KMS-11 (cell line): ENCODE data around the gene SMARCA4.

Source experiments
- H2AFZ ChIP-seq: fragments of 200-600 bp; sonication (generic); 2 replicates; pipeline ENCODE4 v1.6.1; 2016; ENCODE audit warnings: antibody characterized with exemption, mixed run types, low read depth
- H3K27ac ChIP-seq: fragments of 200-600 bp; sonication (generic); 2 replicates; pipeline ENCODE4 v1.6.1; 2016; ENCODE audit warnings: mild to moderate bottlenecking, mixed run types
- H3K27me3 ChIP-seq: fragments of 200-600 bp; sonication (generic); 2 replicates; pipeline ENCODE4 v1.6.1; 2017; ENCODE audit warnings: mild to moderate bottlenecking, low read depth, mixed run types, moderate library complexity; ENCODE audit not compliant: insufficient read depth
- H3K36me3 ChIP-seq: fragments of 200-600 bp; sonication (generic); 2 replicates; pipeline ENCODE4 v1.6.1; 2017; ENCODE audit warnings: mild to moderate bottlenecking, mixed run types; ENCODE audit not compliant: insufficient read depth
- H3K4me1 ChIP-seq: fragments of 200-600 bp; sonication (generic); 2 replicates; pipeline ENCODE4 v1.6.1; 2016; ENCODE audit warnings: mild to moderate bottlenecking, low read depth, mixed run types; ENCODE audit not compliant: poor library complexity, severe bottlenecking
- H3K4me2 ChIP-seq: fragments of 200-600 bp; sonication (generic); 2 replicates; pipeline ENCODE4 v1.7.0; 2016; ENCODE audit warnings: mild to moderate bottlenecking, mixed run types
- H3K4me3 ChIP-seq: fragments of 200-600 bp; sonication (generic); IDR thresholded peaks from 2 replicates; pipeline ENCODE4 v1.6.1; 2017; ENCODE audit warnings: low read depth, low read length, mixed read lengths; ENCODE audit not compliant: insufficient read depth
- H3K79me2 ChIP-seq: fragments of 200-600 bp; sonication (generic); 2 replicates; pipeline ENCODE4 v1.6.1; 2016; ENCODE audit warnings: low read depth, mixed run types; ENCODE audit not compliant: insufficient read depth
- H3K9ac ChIP-seq: fragments of 200-600 bp; sonication (generic); 2 replicates; pipeline ENCODE4 v1.6.1; 2016; ENCODE audit warnings: mild to moderate bottlenecking, mixed run types
- H4K20me1 ChIP-seq: fragments of 200-600 bp; sonication (generic); 2 replicates; pipeline ENCODE4 v1.6.1; 2016; ENCODE audit warnings: mild to moderate bottlenecking, mixed run types; ENCODE audit not compliant: insufficient read depth
- TF ChIP-seq, protein P1 (sequence below): fragments of 200-600 bp; sonication (generic); conservative IDR thresholded peaks from 2 replicates; pipeline ENCODE4 v1.6.1; 2017; ENCODE audit warnings: low read depth, mild to moderate bottlenecking, antibody characterized with exemption, low read length, moderate library complexity, mixed read lengths

Gene SMARCA4

DNA sequence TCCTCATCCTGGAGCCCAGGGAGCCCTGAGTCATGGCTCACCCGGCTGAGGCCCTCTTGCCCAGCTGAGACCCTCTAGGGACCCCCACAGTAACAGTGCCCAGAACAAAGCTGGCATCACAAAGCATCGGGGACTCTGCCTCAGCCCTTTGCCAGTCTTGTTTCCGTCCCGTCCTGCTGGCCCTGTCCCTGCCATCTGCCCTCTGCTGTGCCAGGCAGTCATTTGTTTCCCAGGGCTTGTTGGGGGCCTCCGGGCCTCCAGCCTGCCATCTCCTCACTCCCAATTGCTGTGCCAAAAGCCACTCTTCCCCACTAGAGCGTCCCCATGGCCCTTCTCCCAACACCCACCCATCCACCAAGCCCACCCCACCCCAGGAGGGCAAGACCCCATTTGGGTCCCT is 64.2 kb downstream of the SMARCA4 start:
- no peak overlapping the region for H3K9ac ChIP-seq
- H3K36me3 ChIP-seq: no peaks in the 10 kb centered on the region; the same call in 1 of the 2 replicates

DNA sequence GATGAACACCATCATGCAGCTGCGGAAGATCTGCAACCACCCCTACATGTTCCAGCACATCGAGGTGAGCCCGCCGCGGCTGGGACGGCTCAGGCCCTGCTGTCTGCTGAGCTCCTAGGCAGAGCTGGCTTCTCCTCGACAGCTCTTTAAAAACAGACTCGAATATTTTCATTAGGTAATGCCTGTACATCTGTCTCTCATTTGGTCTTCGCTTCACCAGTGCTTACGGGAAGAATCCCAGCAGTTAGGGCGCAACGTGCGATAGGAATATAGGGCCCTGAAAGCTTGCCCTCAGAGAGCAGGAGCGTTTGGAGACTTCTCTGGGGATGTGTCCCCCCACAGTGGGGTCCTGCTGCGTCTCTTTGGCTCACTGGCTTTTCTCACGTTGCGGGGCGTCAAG is 64.6 kb downstream of the SMARCA4 start:
- Histone ChIP-seq H3K27ac (no peak overlapping the region), H3K4me1 (no peaks in the 10 kb centered on the region), H3K9ac (no peak overlapping the region), H3K79me2 (no peaks in the 10 kb centered on the region), H2AFZ (no peak overlapping the region), H3K4me2 (no peak overlapping the region), H3K4me3 (no peak overlapping the region), H4K20me1 (no peaks in the 10 kb centered on the region), H3K36me3 (no peaks in the 10 kb centered on the region; the same call in 1 of the 2 replicates), H3K27me3 (no peaks in the 10 kb centered on the region)
- TF ChIP-seq, protein P1, sequence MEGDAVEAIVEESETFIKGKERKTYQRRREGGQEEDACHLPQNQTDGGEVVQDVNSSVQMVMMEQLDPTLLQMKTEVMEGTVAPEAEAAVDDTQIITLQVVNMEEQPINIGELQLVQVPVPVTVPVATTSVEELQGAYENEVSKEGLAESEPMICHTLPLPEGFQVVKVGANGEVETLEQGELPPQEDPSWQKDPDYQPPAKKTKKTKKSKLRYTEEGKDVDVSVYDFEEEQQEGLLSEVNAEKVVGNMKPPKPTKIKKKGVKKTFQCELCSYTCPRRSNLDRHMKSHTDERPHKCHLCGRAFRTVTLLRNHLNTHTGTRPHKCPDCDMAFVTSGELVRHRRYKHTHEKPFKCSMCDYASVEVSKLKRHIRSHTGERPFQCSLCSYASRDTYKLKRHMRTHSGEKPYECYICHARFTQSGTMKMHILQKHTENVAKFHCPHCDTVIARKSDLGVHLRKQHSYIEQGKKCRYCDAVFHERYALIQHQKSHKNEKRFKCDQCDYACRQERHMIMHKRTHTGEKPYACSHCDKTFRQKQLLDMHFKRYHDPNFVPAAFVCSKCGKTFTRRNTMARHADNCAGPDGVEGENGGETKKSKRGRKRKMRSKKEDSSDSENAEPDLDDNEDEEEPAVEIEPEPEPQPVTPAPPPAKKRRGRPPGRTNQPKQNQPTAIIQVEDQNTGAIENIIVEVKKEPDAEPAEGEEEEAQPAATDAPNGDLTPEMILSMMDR: no peak

More for the DNA sequence above, 64.2 kb downstream of the SMARCA4 start:
- Histone ChIP-seq H3K4me3 (no peak overlapping the region), H3K4me2 (no peak overlapping the region), H3K27me3 (no peaks in the 10 kb centered on the region), H2AFZ (no peak overlapping the region), H4K20me1 (no peaks in the 10 kb centered on the region), H3K4me1 (no peaks in the 10 kb centered on the region), H3K27ac (no peak overlapping the region), H3K79me2 (no peaks in the 10 kb centered on the region)
- TF ChIP-seq, protein P1: no peak

DNA sequence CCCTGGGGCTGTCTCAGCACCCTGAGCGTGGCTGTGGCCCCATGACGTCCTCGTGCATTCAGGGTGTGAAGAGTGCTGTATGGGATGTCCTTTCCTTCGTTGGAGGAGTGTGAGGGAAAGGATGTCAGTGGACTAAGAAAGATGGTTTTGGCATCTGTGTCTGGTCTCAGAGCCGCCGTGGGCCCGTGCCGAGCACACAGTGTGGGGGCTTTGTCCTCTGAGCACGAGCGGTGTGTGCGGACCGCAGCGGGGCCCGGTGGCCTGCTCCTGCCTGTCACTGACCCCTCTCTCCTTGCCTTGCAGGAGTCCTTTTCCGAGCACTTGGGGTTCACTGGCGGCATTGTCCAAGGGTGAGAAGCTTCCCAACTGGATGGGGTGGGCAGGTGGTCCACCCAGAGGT is 65.2 kb downstream of the SMARCA4 start:
- Histone ChIP-seq H3K27ac (no peak overlapping the region), H2AFZ (no peak overlapping the region), H3K4me1 (no peaks in the 10 kb centered on the region), H3K36me3 (no peaks in the 10 kb centered on the region; the same call in 1 of the 2 replicates), H3K27me3 (no peaks in the 10 kb centered on the region), H3K4me2 (no peak overlapping the region), H4K20me1 (no peaks in the 10 kb centered on the region), H3K4me3 (no peak overlapping the region), H3K9ac (no peak overlapping the region), H3K79me2 (no peaks in the 10 kb centered on the region)
- TF ChIP-seq, protein P1: no peak

DNA sequence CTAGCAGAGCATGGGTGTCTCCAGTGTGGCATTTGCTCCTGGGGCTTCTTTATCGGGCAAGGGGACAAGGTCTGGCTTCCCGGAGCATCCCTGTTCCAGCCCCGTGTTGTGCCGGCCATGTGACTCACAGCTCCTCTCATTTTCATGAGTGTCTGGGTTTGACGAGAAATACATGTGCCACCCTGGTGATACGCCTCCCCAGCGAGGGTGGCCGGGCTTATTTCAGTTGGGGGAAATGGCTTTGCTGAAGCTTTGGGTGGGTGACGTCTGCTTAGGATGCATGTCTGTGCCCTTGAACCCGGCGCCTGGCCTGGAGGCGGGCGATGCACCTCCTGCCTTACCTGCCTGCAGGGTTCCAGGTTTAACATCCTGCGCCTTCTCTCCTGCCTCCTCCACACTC is 66.6 kb downstream of the SMARCA4 start:
- TF ChIP-seq, protein P1: no peak
- no peaks in the 10 kb centered on the region for H3K4me1 ChIP-seq
- H3K36me3 ChIP-seq: no peaks in the 10 kb centered on the region

More for the DNA sequence above, 66.6 kb downstream of the SMARCA4 start:
- no peak overlapping the region for H3K9ac ChIP-seq
- H3K4me3 ChIP-seq: no peak overlapping the region
- H3K79me2 ChIP-seq: no peaks in the 10 kb centered on the region
- H3K4me2 ChIP-seq: no peak overlapping the region
- no peak overlapping the region for H3K27ac ChIP-seq
- H3K27me3 ChIP-seq: no peaks in the 10 kb centered on the region
- H4K20me1 ChIP-seq: no peaks in the 10 kb centered on the region
- H2AFZ ChIP-seq: no peak overlapping the region
